ENCODE data around the gene UBR1. TPM values are rescaled to one million over a fixed set of nuclear protein-coding genes. Genes with fewer than 3 reads are reported as not detected.

The UBR1 gene
- total RNA-seq, 1 donor from 2014 or later = 32.5 TPM

- intact Hi-C loops (cut with DNase I) = no loop called here
- Histone ChIP-seq H3K9me3 (no peaks in the 10 kb centered on the region), H3K4me1 (peaks cover 23% of the 10 kb centered on the region), H3K36me3 (no peaks in the 10 kb centered on the region), H3K27me3 (ENCODE audit: low read depth) (no peaks in the 10 kb centered on the region), H3K27ac (peak within 1 kb of the TSS; percentile 81), H3K4me3 (peak within 1 kb of the TSS; percentile 90)
- peak; percentile 40 for TF ChIP-seq CTCF (IDR thresholded peaks at IDR 0.05)
- ATAC-seq = peak; percentile 99
- peak; percentile 98 for DNase-seq
These were observed 185.1 kb downstream of the UBR1 start, which contains the start of gene TTBK2 for GRCh38 chr15:42920519-42921341. TSS of gene TTBK2 (minus strand) at chr15:42920778. CDS start at chr15:42878617, 42,161 bp downstream.

- TF ChIP-seq CTCF (IDR thresholded peaks at IDR 0.05) = no peak
- Histone ChIP-seq H3K27me3 (ENCODE audit: low read depth) (no peaks in the 10 kb centered on the region), H3K4me1 (peaks cover 26% of the 10 kb centered on the region), H3K9me3 (no peaks in the 10 kb centered on the region), H3K4me3 (peak overlapping the region; percentile 90), H3K27ac (peak overlapping the region; percentile 81), H3K36me3 (no peaks in the 10 kb centered on the region)
- DNase-seq (no peak), ATAC-seq (peak; percentile 53 to 54)
- intact Hi-C loops (cut with DNase I) = no loop called here
These were observed 185.9 kb downstream of the UBR1 start for GRCh38 chr15:42919799-42920518.

- H3K4me3 ChIP-seq = peak overlapping the region; percentile 90
- TF ChIP-seq CTCF (IDR thresholded peaks at IDR 0.05) = no peak
- peaks cover 32% of the 10 kb centered on the region for H3K4me1 ChIP-seq
- H3K36me3 ChIP-seq = no peaks in the 10 kb centered on the region
- intact Hi-C loops (cut with DNase I) = no loop called here
- no peaks in the 10 kb centered on the region for H3K9me3 ChIP-seq
- H3K27me3 ChIP-seq (ENCODE audit: low read depth) = no peaks in the 10 kb centered on the region
- DNase-seq = no peak
- ATAC-seq = no peak
- H3K27ac ChIP-seq = no peak overlapping the region
These were observed 186.5 kb downstream of the UBR1 start for GRCh38 chr15:42919308-42919707.

GRCh38 chr15:42918047-42918446 lies 187.8 kb downstream of the UBR1 start:
- no peak overlapping the region for H3K4me3 ChIP-seq
- intact Hi-C loops (cut with DNase I) = no loop called here
- no peak for TF ChIP-seq CTCF (IDR thresholded peaks at IDR 0.05)
- ATAC-seq = no peak
- H3K27me3 ChIP-seq (ENCODE audit: low read depth) = no peaks in the 10 kb centered on the region
- H3K36me3 ChIP-seq = no peaks in the 10 kb centered on the region
- no peaks in the 10 kb centered on the region for H3K9me3 ChIP-seq
- no peak for DNase-seq
- peaks cover 32% of the 10 kb centered on the region for H3K4me1 ChIP-seq
- no peak overlapping the region for H3K27ac ChIP-seq

- intact Hi-C loops (cut with DNase I) = no loop called here
These were observed 190.1 kb downstream of the UBR1 start for GRCh38 chr15:42915654-42916315.

More at GRCh38 chr15:42915654-42916315, 190.1 kb downstream of the UBR1 start:
- Histone ChIP-seq H3K4me3 (no peak overlapping the region), H3K4me1 (peaks cover 27% of the 10 kb centered on the region), H3K27ac (no peak overlapping the region), H3K9me3 (no peaks in the 10 kb centered on the region), H3K36me3 (no peaks in the 10 kb centered on the region), H3K27me3 (ENCODE audit: low read depth) (no peaks in the 10 kb centered on the region)
- DNase-seq (no peak), ATAC-seq (no peak)
- TF ChIP-seq CTCF (IDR thresholded peaks at IDR 0.05) = no peak
